GM19099 (cell line): ENCODE data around the gene CGB3.
"Not testable (repeated sequence)": the region's sequence is repeated elsewhere in the genome, so short reads cannot be mapped to it uniquely, and the experiment has no call there.

Source experiments
- POLR2A ChIP-seq: IDR thresholded peaks from 3 replicates; pipeline ENCODE4 v1.6.1; 2011; ENCODE audit warnings: low read depth; ENCODE audit not compliant: insufficient read length; ENCODE audit errors: extremely low read depth

Gene CGB3

GRCh38 chr19:49049011-49049410, 24.9 kb upstream of the CGB3 start, which contains the start of gene CGB8:
Gene CGB8 (minus strand): TSS chr19:49049111. CDS start chr19:49048739, 372 bp downstream.
- not testable (repeated sequence) for TF ChIP-seq POLR2A

GRCh38 chr19:49043548-49043947, 19.4 kb upstream of the CGB3 start, which contains the start of gene CGB5:
Gene CGB5 (plus strand): TSS chr19:49043848. CDS start chr19:49044210, 362 bp downstream.
- TF ChIP-seq POLR2A, result not testable (repeated sequence)

- no peak for TF ChIP-seq POLR2A
These were observed 18.0 kb upstream of the CGB3 start for GRCh38 chr19:49042177-49042576.

- TF ChIP-seq POLR2A, result not testable (repeated sequence)
These were observed 12.7 kb upstream of the CGB3 start, which contains the start of gene CGB1 for GRCh38 chr19:49036815-49037214. Gene CGB1 (minus strand): TSS chr19:49036895. CDS start chr19:49036711, 184 bp downstream.

DNA sequence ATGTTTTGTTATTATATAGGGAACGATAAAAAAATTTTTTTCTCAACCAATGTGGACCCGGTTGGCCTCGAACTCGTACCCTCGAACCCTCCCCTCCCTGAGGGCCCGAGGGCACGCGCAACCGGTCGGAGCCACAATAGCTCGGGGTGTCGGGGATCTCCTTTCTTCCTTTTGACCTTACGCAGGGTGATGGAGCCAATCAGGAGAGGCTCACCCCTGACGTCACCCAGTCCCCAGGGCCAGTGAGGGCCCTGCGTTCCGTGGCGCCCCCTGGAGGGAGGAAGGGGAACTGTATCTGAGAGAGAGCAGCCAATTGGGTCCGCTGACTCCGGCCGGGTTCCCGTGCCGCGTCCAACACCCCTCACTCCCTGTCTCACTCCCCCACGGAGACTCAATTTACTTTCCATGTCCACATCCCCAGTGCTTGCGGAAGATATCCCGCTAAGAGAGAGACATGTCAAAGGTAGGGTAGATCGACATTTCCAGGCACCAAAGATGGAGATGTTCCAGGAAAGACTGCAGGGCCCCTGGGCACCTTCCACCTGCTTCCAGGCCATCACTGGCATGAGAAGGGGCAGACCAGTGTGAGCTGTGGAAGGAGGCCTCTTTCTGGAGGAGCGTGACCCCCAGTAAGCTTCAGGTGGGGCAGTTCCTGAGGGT, 7.6 kb upstream of the CGB3 start, which contains the start of gene CGB2:
Gene CGB2 (plus strand): TSS at position 249 of the 660 bp plus-strand sequence. CDS start 206 bp downstream, at position 455.
- not testable (repeated sequence) for TF ChIP-seq POLR2A

DNA sequence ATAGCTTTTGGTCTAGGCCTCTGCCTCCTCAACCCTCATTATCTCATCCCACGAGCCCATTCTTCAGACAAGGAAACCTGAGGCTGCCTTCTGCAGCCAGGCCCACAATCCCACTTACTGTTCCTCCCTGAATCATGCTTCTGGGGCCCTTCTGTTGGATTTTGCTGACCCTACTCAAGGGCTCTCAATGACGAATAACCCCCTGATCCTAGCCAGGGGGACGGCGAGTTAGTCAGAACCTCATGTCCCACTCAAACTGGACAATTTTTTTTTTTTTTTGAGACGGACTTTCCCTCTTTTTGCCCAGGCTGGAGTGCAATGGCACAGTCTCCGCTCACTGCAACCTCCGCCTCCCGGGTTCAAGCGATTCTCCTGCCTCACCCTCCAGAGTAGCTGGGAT, 2.0 kb downstream of the CGB3 start:
- no peak for TF ChIP-seq POLR2A

DNA sequence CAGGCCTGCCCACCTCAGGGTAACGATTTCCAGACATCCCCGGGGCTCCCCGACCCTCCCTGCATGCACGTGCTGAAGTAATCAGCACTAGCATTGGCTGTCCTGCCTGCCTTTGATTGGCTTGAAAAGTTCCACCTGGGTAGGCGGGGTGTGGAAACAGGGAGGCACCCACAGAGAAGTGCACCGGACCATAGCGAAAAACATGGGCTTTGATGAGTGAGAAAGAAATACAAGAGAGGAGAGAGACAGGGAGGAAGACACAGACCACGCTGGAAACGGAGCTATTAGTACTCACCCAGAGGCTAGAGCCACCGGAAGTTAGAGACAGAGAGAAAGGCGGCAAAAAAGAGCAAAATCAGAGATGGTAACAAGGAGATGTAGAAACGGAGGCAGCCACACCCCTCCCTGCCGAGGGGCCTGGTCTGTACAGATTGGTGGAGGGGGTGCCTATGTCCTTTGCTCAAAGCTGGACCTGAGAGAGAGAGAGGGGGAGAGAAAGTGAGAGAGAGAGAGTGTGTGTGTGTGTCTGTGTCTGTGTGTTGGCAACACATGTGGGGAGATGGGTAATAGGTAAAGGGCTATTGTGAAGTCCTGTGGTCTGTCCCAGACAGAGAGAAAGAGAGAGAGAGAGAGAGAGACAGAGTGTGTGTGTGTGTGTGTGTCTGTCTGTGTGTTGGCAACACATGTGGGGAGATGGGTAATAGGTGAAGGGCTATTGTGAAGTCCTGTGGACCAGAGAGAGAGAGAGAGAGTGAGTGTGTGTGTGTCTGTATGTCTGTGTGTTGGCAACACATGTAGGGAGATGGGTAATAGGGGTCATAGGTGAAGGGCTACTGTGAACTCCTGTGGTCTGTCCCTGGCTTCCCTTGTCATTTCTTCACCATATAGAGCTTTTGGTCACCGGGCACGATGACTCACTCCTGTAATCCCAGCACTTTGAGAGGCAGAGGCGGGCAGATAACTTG, 2.9 kb downstream of the CGB3 start:
- no peak for TF ChIP-seq POLR2A

GRCh38 chr19:49020342-49020741, 3.8 kb downstream of the CGB3 start:
- no peak for TF ChIP-seq POLR2A

GRCh38 chr19:49019242-49019932, 4.7 kb downstream of the CGB3 start:
- TF ChIP-seq POLR2A, result no peak

DNA sequence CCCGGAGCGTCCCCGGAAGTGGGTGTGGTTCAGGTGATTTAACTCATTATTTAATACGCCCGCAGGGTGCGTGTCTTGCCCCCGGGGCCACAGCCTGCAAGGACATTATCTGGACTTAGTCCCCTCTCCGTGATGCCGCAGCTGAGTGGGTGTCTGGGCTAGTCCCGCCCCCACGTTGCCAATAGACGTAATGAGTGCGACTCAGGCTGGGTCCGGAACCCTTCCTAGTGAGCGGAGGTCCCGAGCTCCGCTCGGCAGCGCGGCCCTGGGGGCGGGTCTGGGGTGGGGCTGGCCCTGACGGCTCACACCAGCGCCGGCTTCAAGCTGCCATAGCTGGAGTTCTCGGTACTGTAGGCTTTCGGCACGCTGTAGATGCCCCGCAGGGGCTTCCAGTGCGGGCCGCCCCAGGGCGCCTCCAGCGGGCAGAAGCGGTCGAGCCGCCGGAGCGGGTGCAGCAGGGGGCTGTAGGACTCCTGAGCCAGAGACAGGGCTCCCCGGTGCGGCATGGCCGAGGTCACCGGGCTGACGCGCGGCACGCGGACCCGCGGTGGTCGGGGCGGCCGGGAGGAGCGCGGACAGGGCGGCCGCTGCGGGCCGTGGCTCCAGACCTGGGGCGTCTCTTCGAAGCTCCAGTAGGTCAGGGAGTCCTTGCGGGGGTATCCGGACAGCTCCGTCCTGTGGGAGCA, 6.3 kb downstream of the CGB3 start:
- no peak for TF ChIP-seq POLR2A

GRCh38 chr19:49017041-49017665, 7.0 kb downstream of the CGB3 start, which contains the start of gene LHB:
Gene LHB (minus strand): TSS chr19:49017091. CDS start chr19:49017081, 10 bp downstream.
- no peak for TF ChIP-seq POLR2A

GRCh38 chr19:49016067-49016839, 7.9 kb downstream of the CGB3 start:
- no peak for TF ChIP-seq POLR2A

- TF ChIP-seq POLR2A, result no peak
These were observed 9.3 kb downstream of the CGB3 start for GRCh38 chr19:49014870-49015255.
